Measurements from ENCODE around the gene ZNF423. TPM values are rescaled to one million over a fixed set of nuclear protein-coding genes. Genes with fewer than 3 reads are reported as not detected.

ZNF423 gene
- total RNA-seq, 1 experiment from 2014 or later = 11.1 TPM

DNA sequence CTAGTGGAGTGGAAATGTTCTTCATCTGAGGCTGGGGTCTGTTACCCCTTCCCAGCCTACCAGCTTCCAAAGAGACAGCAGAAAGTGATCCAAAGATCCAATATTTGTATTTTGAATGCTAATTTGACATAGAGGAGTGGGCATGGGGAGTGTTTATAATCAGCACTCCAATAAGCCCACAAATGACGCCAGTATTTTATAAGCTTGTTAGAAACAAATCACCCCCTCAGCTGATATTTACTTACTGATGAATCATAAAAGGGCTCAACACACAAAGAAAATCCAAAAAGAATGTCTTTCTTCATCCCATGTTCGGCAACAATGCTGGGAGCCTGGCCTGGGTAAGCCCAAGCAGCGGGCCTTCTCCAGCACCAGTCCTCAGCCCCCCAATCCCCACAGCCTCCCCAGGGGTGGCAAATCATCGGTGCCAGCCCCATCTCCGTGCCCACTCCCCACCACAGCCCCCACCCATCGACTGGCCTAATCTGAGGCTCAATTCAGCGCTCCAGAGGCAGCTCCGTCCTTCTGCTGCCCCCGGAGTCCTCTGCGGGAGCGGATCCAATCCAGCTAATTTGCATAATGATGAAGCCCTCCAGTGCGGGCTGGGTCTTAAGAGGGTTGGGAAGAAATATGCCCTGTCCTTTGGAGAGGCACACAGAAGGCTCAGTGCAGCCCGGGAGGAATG lies 312.8 kb downstream of the ZNF423 start:
- Histone ChIP-seq H3K9me3 (ENCODE audit: low read depth, low read length, poor library complexity, severe bottlenecking) (no peaks in the 10 kb centered on the region), H3K4me1 (ENCODE audit: insufficient read depth, low read length, poor library complexity, severe bottlenecking) (peaks cover 1% of the 10 kb centered on the region), H3K27me3 (replicated peaks; ENCODE audit: insufficient read depth, low read depth, low read length, poor library complexity) (no peaks in the 10 kb centered on the region), H3K36me3 (ENCODE audit: insufficient read depth, low read length, poor library complexity, severe bottlenecking) (no peaks in the 10 kb centered on the region), H3K4me3 (ENCODE audit: low read depth, low read length, poor library complexity, severe bottlenecking) (no peak overlapping the region), H3K27ac (ENCODE audit: low read depth, low read length, poor library complexity, severe bottlenecking) (no peak overlapping the region)
- CTCF ChIA-PET = no interaction called here
- POLR2A ChIA-PET (ENCODE audit: low non-redundant PET) = no interaction called here
- intact Hi-C loops (cut with micrococcal nuclease; ENCODE audit: unreplicated experiment) = no loop called here
- no peak for DNase-seq (ENCODE audit: low spot score)
- TF ChIP-seq EZH2 (IDR thresholded peaks at IDR 0.05; ENCODE audit: borderline replicate concordance, low read depth, low read length, poor library complexity, severe bottlenecking) = no peak
- TF ChIP-seq, protein P1, sequence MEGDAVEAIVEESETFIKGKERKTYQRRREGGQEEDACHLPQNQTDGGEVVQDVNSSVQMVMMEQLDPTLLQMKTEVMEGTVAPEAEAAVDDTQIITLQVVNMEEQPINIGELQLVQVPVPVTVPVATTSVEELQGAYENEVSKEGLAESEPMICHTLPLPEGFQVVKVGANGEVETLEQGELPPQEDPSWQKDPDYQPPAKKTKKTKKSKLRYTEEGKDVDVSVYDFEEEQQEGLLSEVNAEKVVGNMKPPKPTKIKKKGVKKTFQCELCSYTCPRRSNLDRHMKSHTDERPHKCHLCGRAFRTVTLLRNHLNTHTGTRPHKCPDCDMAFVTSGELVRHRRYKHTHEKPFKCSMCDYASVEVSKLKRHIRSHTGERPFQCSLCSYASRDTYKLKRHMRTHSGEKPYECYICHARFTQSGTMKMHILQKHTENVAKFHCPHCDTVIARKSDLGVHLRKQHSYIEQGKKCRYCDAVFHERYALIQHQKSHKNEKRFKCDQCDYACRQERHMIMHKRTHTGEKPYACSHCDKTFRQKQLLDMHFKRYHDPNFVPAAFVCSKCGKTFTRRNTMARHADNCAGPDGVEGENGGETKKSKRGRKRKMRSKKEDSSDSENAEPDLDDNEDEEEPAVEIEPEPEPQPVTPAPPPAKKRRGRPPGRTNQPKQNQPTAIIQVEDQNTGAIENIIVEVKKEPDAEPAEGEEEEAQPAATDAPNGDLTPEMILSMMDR (conservative IDR thresholded peaks at IDR 0.05; ENCODE audit: low read depth, low read length) = no peak
- no TSS peak for BruUV-seq (replicated peaks)

- intact Hi-C loops (cut with micrococcal nuclease; ENCODE audit: unreplicated experiment) = no loop called here
- no peak for TF ChIP-seq EZH2 (IDR thresholded peaks at IDR 0.05; ENCODE audit: borderline replicate concordance, low read depth, low read length, poor library complexity, severe bottlenecking)
- TF ChIP-seq, protein P1 (conservative IDR thresholded peaks at IDR 0.05; ENCODE audit: low read depth, low read length) = no peak
- Histone ChIP-seq H3K4me3 (ENCODE audit: low read depth, low read length, poor library complexity, severe bottlenecking) (no peak overlapping the region), H3K4me1 (ENCODE audit: insufficient read depth, low read length, poor library complexity, severe bottlenecking) (no peaks in the 10 kb centered on the region), H3K9me3 (ENCODE audit: low read depth, low read length, poor library complexity, severe bottlenecking) (no peaks in the 10 kb centered on the region), H3K27me3 (replicated peaks; ENCODE audit: insufficient read depth, low read depth, low read length, poor library complexity) (no peaks in the 10 kb centered on the region), H3K36me3 (ENCODE audit: insufficient read depth, low read length, poor library complexity, severe bottlenecking) (no peaks in the 10 kb centered on the region), H3K27ac (ENCODE audit: low read depth, low read length, poor library complexity, severe bottlenecking) (no peak overlapping the region)
- ChIA-PET CTCF (no interaction called here), POLR2A (ENCODE audit: low non-redundant PET) (interaction anchor here (0.6 kb wide), 1 partner anchor 510 kb away, joined by 4 read pairs; no protein-coding TSS in a partner anchor)
- no TSS peak for BruUV-seq (replicated peaks)
- DNase-seq (ENCODE audit: low spot score) = no peak
Measured at GRCh38 chr16:49542391-49542891, 313.5 kb downstream of the ZNF423 start.

DNA sequence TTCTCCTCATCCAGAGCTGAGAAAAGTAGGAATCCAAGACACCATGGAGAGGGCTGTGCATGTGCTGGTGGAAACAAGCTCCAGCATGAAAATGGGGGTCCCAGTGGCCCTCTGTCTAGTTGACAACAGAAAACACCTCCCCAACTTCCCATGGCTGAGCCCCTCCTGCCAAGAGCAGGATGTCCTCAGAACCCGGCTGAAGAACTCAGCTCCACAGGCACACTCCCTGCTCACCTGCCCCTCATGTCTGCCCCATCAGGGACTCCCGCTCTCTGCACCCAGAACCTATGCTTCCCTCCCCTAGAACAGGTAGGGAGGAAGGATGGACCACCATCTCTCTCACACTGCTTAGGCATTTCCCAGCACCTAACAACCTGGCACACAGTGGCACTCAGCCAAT lies 315.1 kb downstream of the ZNF423 start:
- intact Hi-C loops (cut with micrococcal nuclease; ENCODE audit: unreplicated experiment) = no loop called here
- no peaks in the 10 kb centered on the region for H3K27me3 ChIP-seq (replicated peaks; ENCODE audit: insufficient read depth, low read depth, low read length, poor library complexity)
- H3K27ac ChIP-seq (ENCODE audit: low read depth, low read length, poor library complexity, severe bottlenecking) = no peak overlapping the region
- no peak for DNase-seq (ENCODE audit: low spot score)
- H3K9me3 ChIP-seq (ENCODE audit: low read depth, low read length, poor library complexity, severe bottlenecking) = no peaks in the 10 kb centered on the region
- no peaks in the 10 kb centered on the region for H3K36me3 ChIP-seq (ENCODE audit: insufficient read depth, low read length, poor library complexity, severe bottlenecking)
- no peaks in the 10 kb centered on the region for H3K4me1 ChIP-seq (ENCODE audit: insufficient read depth, low read length, poor library complexity, severe bottlenecking)
- TF ChIP-seq, protein P1 (conservative IDR thresholded peaks at IDR 0.05; ENCODE audit: low read depth, low read length) = no peak
- TF ChIP-seq EZH2 (IDR thresholded peaks at IDR 0.05; ENCODE audit: borderline replicate concordance, low read depth, low read length, poor library complexity, severe bottlenecking) = no peak
- CTCF ChIA-PET = no interaction called here
- POLR2A ChIA-PET (ENCODE audit: low non-redundant PET) = no interaction called here
- no TSS peak for BruUV-seq (replicated peaks)
- H3K4me3 ChIP-seq (ENCODE audit: low read depth, low read length, poor library complexity, severe bottlenecking) = no peak overlapping the region
